Progenitor cell of endocrine pancreas (in vitro differentiated cells): ENCODE measurements around the gene PI4K2B. TPM values are rescaled to one million over a fixed set of nuclear protein-coding genes. Genes with fewer than 3 reads are reported as not detected.
A peak's percentile ranks its signal among the peaks of the same experiment; 100 is the strongest.
"Not testable (repeated sequence)": the region's sequence is repeated elsewhere in the genome, so short reads cannot be mapped to it uniquely, and the experiment has no call there.

Experiments used
- DNase-seq: peaks from one replicate; pipeline ENCODE4 v3.0.0; 2021; ENCODE audit warnings: low spot score; ENCODE audit not compliant: unreplicated experiment
- H3K27ac Mint-ChIP-seq: 2 replicates; pipeline ENCODE4 v1.8.0; 2021; ENCODE audit warnings: mild to moderate bottlenecking, moderate library complexity, mixed read lengths
- H3K27me3 Mint-ChIP-seq: 2 replicates; pipeline ENCODE4 v1.8.0; 2021; ENCODE audit warnings: mixed read lengths
- H3K36me3 Mint-ChIP-seq: 2 replicates; pipeline ENCODE4 v1.8.0; 2022; ENCODE audit warnings: mixed read lengths; ENCODE audit not compliant: insufficient read depth
- H3K4me1 Mint-ChIP-seq: 2 replicates; pipeline ENCODE4 v1.8.0; 2021; ENCODE audit warnings: low read depth, mixed read lengths
- H3K4me3 Mint-ChIP-seq: 2 replicates; pipeline ENCODE4 v1.8.0; 2021; ENCODE audit warnings: low read depth, mild to moderate bottlenecking, moderate library complexity, mixed read lengths
- H3K9me3 Mint-ChIP-seq: 2 replicates; pipeline ENCODE4 v1.8.0; 2021; ENCODE audit warnings: low read depth, mixed read lengths
- total RNA-seq: library from RNA; stranded (reverse); gene quantifications from 2 replicates; pipeline ENCODE4 v1.2.1, GENCODE V29; 2021
- TF ChIP-seq, protein P1 (sequence below): fragments of 200-600 bp; sonication (generic); IDR thresholded peaks from one replicate; pipeline ENCODE4 v1.5.0; 2021; ENCODE audit warnings: antibody characterized with exemption, mild to moderate bottlenecking; ENCODE audit not compliant: unreplicated experiment

The PI4K2B gene
- total RNA-seq, 1 donor from 2014 or later, result 13.9 TPM

DNA sequence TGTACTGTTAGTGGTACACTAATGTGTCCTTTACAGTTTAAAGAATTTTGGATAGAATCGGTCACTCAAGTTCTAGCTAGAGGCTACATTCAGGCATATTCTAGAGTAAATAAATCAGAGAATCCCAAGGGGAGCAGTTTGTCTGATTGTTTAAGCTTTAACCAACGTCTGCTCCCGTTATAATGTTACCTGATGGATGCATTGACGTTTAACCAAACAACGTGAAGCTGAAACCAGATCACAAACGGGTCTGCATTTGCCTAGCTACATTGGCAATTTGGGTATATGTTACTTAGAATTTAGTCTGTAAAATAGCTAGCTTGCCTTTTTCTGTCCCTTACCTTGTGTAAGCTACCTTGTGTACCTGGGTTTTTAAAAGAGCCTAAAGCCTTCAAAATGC, 1.6 kb downstream of the PI4K2B start:
- peak overlapping the region; percentile 78 for H3K4me3 Mint-ChIP-seq
- TF ChIP-seq, protein P1, sequence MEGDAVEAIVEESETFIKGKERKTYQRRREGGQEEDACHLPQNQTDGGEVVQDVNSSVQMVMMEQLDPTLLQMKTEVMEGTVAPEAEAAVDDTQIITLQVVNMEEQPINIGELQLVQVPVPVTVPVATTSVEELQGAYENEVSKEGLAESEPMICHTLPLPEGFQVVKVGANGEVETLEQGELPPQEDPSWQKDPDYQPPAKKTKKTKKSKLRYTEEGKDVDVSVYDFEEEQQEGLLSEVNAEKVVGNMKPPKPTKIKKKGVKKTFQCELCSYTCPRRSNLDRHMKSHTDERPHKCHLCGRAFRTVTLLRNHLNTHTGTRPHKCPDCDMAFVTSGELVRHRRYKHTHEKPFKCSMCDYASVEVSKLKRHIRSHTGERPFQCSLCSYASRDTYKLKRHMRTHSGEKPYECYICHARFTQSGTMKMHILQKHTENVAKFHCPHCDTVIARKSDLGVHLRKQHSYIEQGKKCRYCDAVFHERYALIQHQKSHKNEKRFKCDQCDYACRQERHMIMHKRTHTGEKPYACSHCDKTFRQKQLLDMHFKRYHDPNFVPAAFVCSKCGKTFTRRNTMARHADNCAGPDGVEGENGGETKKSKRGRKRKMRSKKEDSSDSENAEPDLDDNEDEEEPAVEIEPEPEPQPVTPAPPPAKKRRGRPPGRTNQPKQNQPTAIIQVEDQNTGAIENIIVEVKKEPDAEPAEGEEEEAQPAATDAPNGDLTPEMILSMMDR, result no peak
- peaks cover 26% of the 10 kb centered on the region for H3K36me3 Mint-ChIP-seq
- peaks cover 27% of the 10 kb centered on the region for H3K9me3 Mint-ChIP-seq
- peaks cover 14% of the 10 kb centered on the region for H3K4me1 Mint-ChIP-seq
- DNase-seq, result no peak
- H3K27ac Mint-ChIP-seq, result no peak overlapping the region
- H3K27me3 Mint-ChIP-seq, result no peaks in the 10 kb centered on the region

GRCh38 chr4:25236030-25236429, 2.2 kb downstream of the PI4K2B start:
- H3K27me3 Mint-ChIP-seq, DNase-seq, H3K27ac Mint-ChIP-seq: not testable (repeated sequence)
- peaks cover 22% of the 10 kb centered on the region for H3K36me3 Mint-ChIP-seq
- peaks cover 19% of the 10 kb centered on the region for H3K4me1 Mint-ChIP-seq
- peak overlapping the region; percentile 78 for H3K4me3 Mint-ChIP-seq
- H3K9me3 Mint-ChIP-seq, result peaks cover 21% of the 10 kb centered on the region

DNA sequence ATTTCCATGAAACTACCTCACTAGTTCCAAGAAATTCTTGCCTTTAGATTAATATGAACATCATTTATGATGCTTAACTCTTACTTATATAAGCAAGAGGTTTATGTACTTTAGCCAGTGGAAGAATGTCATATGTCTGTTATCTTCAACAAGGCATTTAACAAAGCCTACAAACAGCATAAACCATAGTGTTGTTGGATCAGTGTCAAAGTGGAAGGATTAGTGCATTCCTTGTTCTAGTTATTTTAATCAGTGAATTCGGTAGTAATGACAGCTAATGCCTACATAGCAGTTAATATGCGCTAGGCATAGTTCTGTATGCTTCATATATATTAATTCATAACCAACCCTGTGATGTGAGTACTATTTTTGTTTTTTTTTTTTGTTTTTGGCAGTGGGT, 3.1 kb downstream of the PI4K2B start:
- DNase-seq, result no peak
- peaks cover 19% of the 10 kb centered on the region for H3K4me1 Mint-ChIP-seq
- peaks cover 17% of the 10 kb centered on the region for H3K9me3 Mint-ChIP-seq
- H3K27ac Mint-ChIP-seq, result no peak overlapping the region
- H3K36me3 Mint-ChIP-seq, result peaks cover 15% of the 10 kb centered on the region
- TF ChIP-seq, protein P1, result no peak
- no peaks in the 10 kb centered on the region for H3K27me3 Mint-ChIP-seq
- no peak overlapping the region for H3K4me3 Mint-ChIP-seq

- H3K9me3 Mint-ChIP-seq, result peaks cover 11% of the 10 kb centered on the region
- H3K4me3 Mint-ChIP-seq, result no peak overlapping the region
Measured at GRCh38 chr4:25238052-25238451, 4.2 kb downstream of the PI4K2B start.

DNA sequence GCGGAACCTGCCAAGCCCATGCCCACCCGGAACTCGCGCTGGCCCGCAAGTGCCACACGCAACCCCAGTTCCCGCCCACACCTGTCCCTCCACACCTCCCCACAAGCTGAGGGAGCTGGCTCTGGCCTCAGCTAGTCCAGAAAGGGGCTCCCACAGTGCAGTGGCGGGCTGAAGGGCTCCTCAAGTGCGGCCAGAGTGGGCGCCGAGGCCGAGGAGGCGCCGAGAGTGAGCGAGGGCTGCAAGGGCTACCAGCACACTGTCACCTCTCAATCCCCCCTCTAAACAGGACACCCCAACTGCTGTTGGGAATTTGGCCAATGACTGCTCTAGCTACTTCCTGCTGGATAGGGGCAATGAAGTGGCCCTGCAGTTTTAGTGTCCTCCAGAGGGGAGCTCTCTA, 5.7 kb downstream of the PI4K2B start:
- H3K27me3 Mint-ChIP-seq, H3K27ac Mint-ChIP-seq, H3K4me3 Mint-ChIP-seq, DNase-seq: not testable (repeated sequence)
- Mint-ChIP-seq H3K36me3 (peaks cover 17% of the 10 kb centered on the region), H3K4me1 (peaks cover 18% of the 10 kb centered on the region), H3K9me3 (peaks cover 13% of the 10 kb centered on the region)

More at GRCh38 chr4:25238052-25238451, 4.2 kb downstream of the PI4K2B start:
- TF ChIP-seq, protein P1, result no peak
- Mint-ChIP-seq H3K27ac (no peak overlapping the region), H3K36me3 (peaks cover 8% of the 10 kb centered on the region), H3K27me3 (no peaks in the 10 kb centered on the region), H3K4me1 (peaks cover 19% of the 10 kb centered on the region)
- DNase-seq, result no peak

DNA sequence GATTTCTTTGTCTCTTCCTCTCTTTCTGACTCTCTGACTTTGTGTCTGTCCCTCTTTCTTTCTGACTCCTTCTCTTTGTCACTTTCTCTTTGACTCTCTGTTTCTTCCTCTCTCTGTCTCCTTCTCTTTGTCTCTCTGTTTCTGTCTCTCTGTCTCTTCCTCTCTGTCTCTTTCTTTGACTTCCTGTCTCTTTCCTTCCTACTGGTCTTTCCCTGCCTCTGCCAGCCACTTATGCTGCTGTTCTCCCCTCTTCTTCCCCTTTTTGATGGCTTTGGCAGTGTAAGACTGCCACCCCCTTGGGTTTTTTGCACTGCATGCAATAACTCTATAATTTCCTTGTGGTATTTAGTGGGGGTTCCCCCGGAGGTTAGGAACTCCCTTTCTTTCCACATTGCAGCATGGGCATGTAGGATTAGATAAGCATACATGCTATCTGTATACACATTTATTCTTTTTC, 6.9 kb downstream of the PI4K2B start:
- not testable (repeated sequence) for DNase-seq, H3K4me1 Mint-ChIP-seq, H3K27ac Mint-ChIP-seq, H3K4me3 Mint-ChIP-seq, H3K27me3 Mint-ChIP-seq
- Mint-ChIP-seq H3K36me3 (peaks cover 26% of the 10 kb centered on the region), H3K9me3 (peaks cover 22% of the 10 kb centered on the region)

- not testable (repeated sequence) for H3K27ac Mint-ChIP-seq, H3K4me1 Mint-ChIP-seq, H3K27me3 Mint-ChIP-seq, H3K4me3 Mint-ChIP-seq, DNase-seq
- H3K36me3 Mint-ChIP-seq, result peaks cover 27% of the 10 kb centered on the region
- peaks cover 25% of the 10 kb centered on the region for H3K9me3 Mint-ChIP-seq
Measured at GRCh38 chr4:25242195-25242594, 8.4 kb downstream of the PI4K2B start.
